H1 (cell line): ENCODE results near the gene RPAP3. TPM values are rescaled to one million over a fixed set of nuclear protein-coding genes. Genes with fewer than 3 reads are reported as not detected.

ENCODE experiments used
- BRCA1 ChIP-seq: IDR thresholded peaks from 2 replicates; pipeline ENCODE4 v1.6.1; 2012; ENCODE audit warnings: low read depth, low read length, improper control_type of control experiment
- CTCF ChIP-seq, 3 experiments: IDR thresholded peaks; 1 replicate in 2 of 3; 2 replicates in 1 of 3; pipeline versions ENCODE4 v1.5.1 to v1.6.1; 2011; ENCODE audit warnings: low read length in 3 of 3, mild to moderate bottlenecking in 3 of 3, inconsistent platforms in 2 of 3, low read depth in 1 of 3, moderate library complexity in 1 of 3; ENCODE audit not compliant: insufficient read depth in 1 of 3; ENCODE audit errors: control extremely low read depth in 1 of 3
- E2F6 ChIP-seq: IDR thresholded peaks from 2 replicates; pipeline ENCODE4 v1.6.1; 2012; ENCODE audit warnings: inconsistent platforms
- EP300 ChIP-seq, 2 experiments: IDR thresholded peaks; 1 replicate in 1 of 2; 2 replicates in 1 of 2; pipeline ENCODE4 v1.6.1; 2011 to 2012; ENCODE audit warnings: low read depth in 2 of 2, low read length in 2 of 2, mild to moderate bottlenecking in 2 of 2, borderline replicate concordance in 1 of 2, inconsistent platforms in 1 of 2, moderate library complexity in 1 of 2
- EZH2 ChIP-seq: fragments of 200-600 bp; sonication (generic); IDR thresholded peaks from 2 replicates; pipeline ENCODE4 v1.7.1; 2012; ENCODE audit warnings: low read depth, mild to moderate bottlenecking, moderate library complexity, low read length, inconsistent platforms; ENCODE audit not compliant: severe bottlenecking
- FOSL1 ChIP-seq: IDR thresholded peaks from 2 replicates; pipeline ENCODE4 v1.6.1; 2011; ENCODE audit warnings: mild to moderate bottlenecking, low read depth, low read length, moderate library complexity; ENCODE audit not compliant: insufficient read depth
- GABPA ChIP-seq: IDR thresholded peaks from 2 replicates; pipeline ENCODE4 v1.6.1; 2011; ENCODE audit warnings: mild to moderate bottlenecking, low read length, moderate library complexity, borderline replicate concordance; ENCODE audit not compliant: insufficient read depth
- HDAC2 ChIP-seq, 2 experiments: fragments of 300-600 bp in 1 of 2; sonication (generic) in 1 of 2; IDR thresholded peaks; 2 replicates each; pipeline ENCODE4 v1.6.1; 2011 to 2012; ENCODE audit warnings: low read depth in 2 of 2, low read length in 2 of 2, mild to moderate bottlenecking in 2 of 2, moderate library complexity in 2 of 2, borderline replicate concordance in 1 of 2, inconsistent platforms in 1 of 2
- JUN ChIP-seq: IDR thresholded peaks from 2 replicates; pipeline ENCODE4 v1.6.1; 2011; ENCODE audit warnings: low read depth, mild to moderate bottlenecking, improper control_type of control experiment, low read length
- MAFK ChIP-seq: IDR thresholded peaks from 2 replicates; pipeline ENCODE4 v1.6.1; 2012; ENCODE audit warnings: low read depth, mild to moderate bottlenecking, improper control_type of control experiment, low read length
- MAX ChIP-seq: IDR thresholded peaks from 2 replicates; pipeline ENCODE4 v1.6.1; 2012; ENCODE audit warnings: inconsistent platforms
- POLR2A ChIP-seq, 2 experiments: IDR thresholded peaks; 1 replicate in 1 of 2; 2 replicates in 1 of 2; pipeline ENCODE4 v1.6.1; 2011; ENCODE audit warnings: low read depth in 2 of 2, low read length in 2 of 2, mild to moderate bottlenecking in 2 of 2; ENCODE audit errors: control extremely low read depth in 1 of 2
- RAD21 ChIP-seq, 2 experiments: IDR thresholded peaks in 1 of 2; conservative IDR thresholded peaks in 1 of 2; 2 replicates each; pipeline ENCODE4 v1.6.1; 2011; ENCODE audit warnings: low read depth in 2 of 2, low read length in 2 of 2, improper control_type of control experiment in 1 of 2, inconsistent platforms in 1 of 2, mild to moderate bottlenecking in 1 of 2, moderate library complexity in 1 of 2
- RFX5 ChIP-seq: IDR thresholded peaks from 2 replicates; pipeline ENCODE4 v1.6.1; 2011; ENCODE audit warnings: low read depth, low read length, improper control_type of control experiment, borderline replicate concordance
- SIN3A ChIP-seq, 2 experiments: IDR thresholded peaks in 1 of 2; conservative IDR thresholded peaks in 1 of 2; 2 replicates each; pipeline ENCODE4 v1.6.1; 2011 to 2012; ENCODE audit warnings: low read length in 2 of 2, improper control_type of control experiment in 1 of 2, low read depth in 1 of 2, mild to moderate bottlenecking in 1 of 2
- SP2 ChIP-seq: IDR thresholded peaks from 2 replicates; pipeline ENCODE4 v1.6.1; 2012; ENCODE audit warnings: mild to moderate bottlenecking, low read length, inconsistent platforms
- SP4 ChIP-seq: IDR thresholded peaks from 2 replicates; pipeline ENCODE4 v1.6.1; 2012; ENCODE audit warnings: low read length, inconsistent platforms
- TAF1 ChIP-seq: IDR thresholded peaks from 2 replicates; pipeline ENCODE4 v1.6.1; 2011; ENCODE audit warnings: mild to moderate bottlenecking, low read depth, low read length
- TBP ChIP-seq: IDR thresholded peaks from 2 replicates; pipeline ENCODE4 v1.6.1; 2011; ENCODE audit warnings: low read depth, low read length, improper control_type of control experiment
- TCF12 ChIP-seq: IDR thresholded peaks from 2 replicates; pipeline ENCODE4 v1.6.1; 2011; ENCODE audit warnings: low read depth, mild to moderate bottlenecking, low read length
- polyA plus RNA-seq, 7 experiments: library from polyadenylated mRNA; depleted of rRNA in 3 of 7; stranded (reverse) in 5 of 7; unstranded in 2 of 7; fragments of >200 nt in 5 of 7; fragments of 200-250 nt in 2 of 7; gene quantifications; 1 replicate in 5 of 7; 2 replicates in 1 of 7; 4 replicates in 1 of 7; pipeline versions ENCODE4 v1.2.1 to v1.2.3, GENCODE V29; 2011 to 2013; ENCODE audit warnings: missing spikeins in 2 of 7, mixed read lengths in 2 of 7
- total RNA-seq: library from RNA; stranded (reverse); fragmentation: NEBNext Ultra II Directional; extraction: Animal tissue kit (Norgen Biotek cat#: 25700); gene quantifications from 2 replicates; pipeline ENCODE4 v1.2.1, GENCODE V29; 2021

Gene RPAP3
- total and polyA plus RNA-seq, 2 of the 8 experiments (the other 6 are each of a cell fraction or from before 2014, with no cell fraction given), result 6.4 to 60.5 TPM

DNA sequence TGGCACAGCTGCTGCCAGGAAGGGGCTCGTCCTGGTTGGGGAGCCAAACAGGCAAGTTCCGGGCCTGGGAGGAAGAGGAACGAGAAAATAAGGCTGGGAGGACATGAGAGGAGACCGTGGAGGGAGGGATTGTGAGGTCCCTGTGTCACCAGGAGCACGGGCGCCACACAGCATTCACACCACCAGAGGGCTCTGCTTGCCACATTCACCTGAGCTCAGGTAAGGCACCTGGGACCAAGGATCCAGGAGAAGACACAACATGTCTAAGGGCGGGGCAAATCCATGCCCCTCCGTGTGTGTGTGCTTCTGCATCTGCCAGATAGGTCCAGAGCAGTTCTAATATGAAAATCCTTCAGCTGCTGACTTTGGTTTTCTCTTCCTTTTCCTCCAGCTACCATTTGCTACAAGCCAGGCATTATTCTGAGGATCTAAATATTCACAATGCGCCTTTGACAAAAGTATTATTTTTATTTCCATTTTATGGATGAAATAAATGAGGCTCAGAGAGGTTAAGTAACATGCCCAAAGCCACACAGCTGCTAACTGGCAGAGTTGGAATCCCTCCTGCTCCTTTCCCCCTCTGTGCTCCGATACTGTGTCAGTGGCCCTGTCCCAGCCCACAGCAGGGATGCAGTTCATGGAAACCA, 38.3 kb upstream of the RPAP3 start (continued):
- TF ChIP-seq GABPA, result no peak
- peak; percentile 84 to 88 for TF ChIP-seq RAD21 (IDR thresholded peaks at IDR 0.05 in 1 of 2, conservative IDR thresholded peaks at IDR 0.05 in 1 of 2; ENCODE audit: low read depth in 2 of 2, low read length in 2 of 2)
- no peak for TF ChIP-seq RFX5
- no peak for TF ChIP-seq BRCA1
- TF ChIP-seq SIN3A (conservative IDR thresholded peaks at IDR 0.05 in 1 of 2, IDR thresholded peaks at IDR 0.05 in 1 of 2; ENCODE audit: low read depth in 1 of 2, low read length in 2 of 2), result no peak
- TF ChIP-seq EZH2, result no peak
- TF ChIP-seq POLR2A (IDR thresholded peaks at IDR 0.05; ENCODE audit: control extremely low read depth in 1 of 2, low read depth in 2 of 2, low read length in 2 of 2), result no peak
- no peak for TF ChIP-seq FOSL1
- TF ChIP-seq MAX, result 0 out of 2 replicates have a peak, but pooled peaks have one; percentile 33
- no peak for TF ChIP-seq EP300 (IDR thresholded peaks at IDR 0.05; ENCODE audit: borderline replicate concordance in 1 of 2, low read depth in 2 of 2, low read length in 2 of 2)
- TF ChIP-seq SP2, result no peak
- TF ChIP-seq MAFK, result no peak
- no peak for TF ChIP-seq E2F6
- TF ChIP-seq JUN, result no peak
- no peak for TF ChIP-seq TBP
- TF ChIP-seq TAF1, result no peak
- no peak for TF ChIP-seq SP4
- peak; percentile 67; the same call in 1 of the 2 replicates for TF ChIP-seq TCF12
- no peak for TF ChIP-seq HDAC2 (IDR thresholded peaks at IDR 0.05; ENCODE audit: borderline replicate concordance in 1 of 2, low read depth in 2 of 2, low read length in 2 of 2)
- peak in 2 of 3 experiments; percentile 95 to 97; a peak in 3 of 4 replicates for TF ChIP-seq CTCF (IDR thresholded peaks at IDR 0.05; ENCODE audit: control extremely low read depth in 1 of 3, insufficient read depth in 1 of 3, low read depth in 1 of 3, low read length in 3 of 3)
